AG08396 (cell line): Measurements from ENCODE around the gene TRANK1.
A peak's percentile ranks its signal among the peaks of the same experiment; 100 is the strongest.

Source experiments
- DNase-seq: peaks from one replicate; pipeline ENCODE4 v3.0.0; 2012; ENCODE audit warnings: low spot score, mixed read lengths

TRANK1 gene

DNA sequence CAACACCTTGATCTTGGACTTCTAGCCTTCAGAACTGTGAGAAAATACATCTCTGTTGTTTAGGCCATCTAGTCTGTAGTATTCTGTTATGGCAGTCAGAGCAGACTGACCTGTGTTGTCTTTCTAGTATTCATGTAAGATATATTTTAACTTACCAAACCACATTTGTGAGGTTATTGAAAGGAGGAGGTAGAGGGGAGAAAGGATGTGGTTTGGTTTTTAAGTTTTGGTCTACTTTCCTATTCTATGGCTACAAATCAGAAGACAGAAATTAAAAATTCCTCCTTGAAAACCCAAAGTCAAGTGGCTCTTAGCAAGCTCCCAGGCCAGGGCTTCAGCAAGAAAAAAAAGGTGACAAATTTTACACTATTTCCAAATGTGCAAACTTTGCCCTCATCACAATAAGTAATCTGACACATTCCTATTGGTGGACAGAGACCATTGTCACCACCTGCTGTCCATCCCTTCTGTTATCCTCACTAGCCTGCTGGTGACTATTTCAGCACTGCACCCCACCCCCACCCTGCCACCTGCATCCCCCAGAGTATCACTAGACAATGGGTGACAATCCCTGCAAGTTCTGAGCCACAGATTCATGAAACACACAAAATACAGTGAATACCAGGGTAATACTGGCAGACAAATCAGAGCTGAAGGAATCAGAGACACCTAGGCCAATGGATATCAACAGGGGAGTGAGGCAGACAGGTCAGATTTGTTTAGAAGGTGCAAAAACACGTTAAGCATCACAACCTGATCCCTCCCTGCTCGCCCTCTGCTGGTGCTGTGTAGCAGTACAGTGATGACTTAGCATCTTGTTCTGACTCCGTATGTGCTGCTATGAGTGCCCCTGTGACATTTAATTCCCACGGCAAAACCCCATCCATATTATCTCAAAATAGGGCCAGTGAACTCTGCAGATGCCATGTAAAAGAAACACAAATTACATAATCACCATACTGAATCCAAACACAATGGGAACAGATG lies 101.5 kb downstream of the TRANK1 start:
- DNase-seq: peak; percentile 15

DNA sequence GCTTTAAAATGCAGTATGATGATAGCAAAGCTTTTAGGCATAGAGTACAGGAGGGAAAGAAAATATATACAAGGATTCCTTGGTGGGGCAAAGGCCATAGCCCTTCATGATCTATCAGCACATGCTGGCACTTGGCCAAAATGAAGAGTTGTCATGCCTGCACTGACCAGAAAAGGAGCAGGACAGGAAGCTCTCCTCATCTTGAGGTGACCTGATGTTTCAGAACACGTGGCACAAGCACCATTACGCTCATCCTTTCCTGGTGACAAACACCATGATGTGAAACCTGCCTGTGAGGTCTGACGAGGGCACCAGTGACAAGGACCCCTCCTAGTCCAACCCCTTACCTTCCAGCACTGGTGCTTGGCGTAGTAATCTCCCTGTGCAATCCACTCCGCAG lies 102.6 kb downstream of the TRANK1 start:
- DNase-seq: no peak

GRCh38 chr3:36840453-36840921 lies 104.4 kb downstream of the TRANK1 start:
- DNase-seq: no peak

DNA sequence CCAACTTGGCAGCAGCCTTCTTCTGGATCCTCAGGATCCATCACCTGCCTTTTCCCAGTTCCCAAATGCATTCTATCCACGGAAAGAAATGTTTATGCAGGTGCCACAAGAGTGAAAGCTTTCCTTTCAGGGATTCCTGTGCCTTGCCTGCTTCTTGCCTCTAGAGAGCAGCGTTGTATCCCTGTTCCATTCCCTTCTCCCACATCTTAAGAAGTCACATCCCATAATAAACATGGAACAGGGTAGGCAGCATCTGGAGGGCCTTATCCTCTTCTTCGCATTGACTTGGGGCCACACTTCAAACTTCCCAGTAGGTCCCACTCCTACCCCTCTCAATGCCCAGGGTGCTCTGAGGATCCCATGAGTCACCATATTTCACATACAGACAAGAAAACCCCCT lies 107.8 kb downstream of the TRANK1 start:
- DNase-seq: no peak

DNA sequence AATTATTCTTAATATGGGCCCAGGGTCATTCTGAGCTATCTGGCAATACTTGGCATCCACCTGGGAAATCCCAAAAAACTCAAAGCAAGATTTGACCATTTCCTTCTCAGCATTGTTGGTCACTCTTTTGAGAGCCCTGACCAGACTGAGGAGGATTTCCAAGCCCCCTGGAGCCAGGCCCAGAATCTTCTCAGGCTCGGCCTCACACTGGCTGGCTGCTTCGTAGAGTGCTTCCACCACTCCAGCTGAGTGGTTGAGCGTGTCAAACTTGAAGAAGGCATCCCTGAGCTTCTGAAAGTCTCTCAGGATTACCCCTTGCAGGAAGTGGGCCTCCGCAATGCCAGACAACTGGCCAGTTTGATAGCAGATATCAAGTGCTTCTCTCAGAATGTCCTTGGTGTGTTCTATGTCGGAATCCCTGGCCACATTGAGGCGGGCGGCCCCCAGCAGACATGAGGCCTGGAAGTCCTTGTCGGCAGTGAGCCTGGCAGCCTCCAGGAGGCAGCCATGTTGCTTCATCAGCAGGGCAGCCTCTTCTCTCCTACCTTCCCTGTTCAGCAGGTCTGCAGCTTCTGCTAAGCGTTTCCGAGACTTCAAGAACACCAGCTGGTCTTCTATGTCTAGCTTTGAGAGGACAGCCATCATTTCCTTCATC lies 111.6 kb downstream of the TRANK1 start:
- no peak for DNase-seq

GRCh38 chr3:36832406-36832805 lies 112.4 kb downstream of the TRANK1 start:
- peak; percentile 12 for DNase-seq

GRCh38 chr3:36827133-36827532 lies 117.7 kb downstream of the TRANK1 start:
- DNase-seq: peak; percentile 13

- DNase-seq: no peak
Observed at GRCh38 chr3:36826240-36826639, 118.6 kb downstream of the TRANK1 start.

DNA sequence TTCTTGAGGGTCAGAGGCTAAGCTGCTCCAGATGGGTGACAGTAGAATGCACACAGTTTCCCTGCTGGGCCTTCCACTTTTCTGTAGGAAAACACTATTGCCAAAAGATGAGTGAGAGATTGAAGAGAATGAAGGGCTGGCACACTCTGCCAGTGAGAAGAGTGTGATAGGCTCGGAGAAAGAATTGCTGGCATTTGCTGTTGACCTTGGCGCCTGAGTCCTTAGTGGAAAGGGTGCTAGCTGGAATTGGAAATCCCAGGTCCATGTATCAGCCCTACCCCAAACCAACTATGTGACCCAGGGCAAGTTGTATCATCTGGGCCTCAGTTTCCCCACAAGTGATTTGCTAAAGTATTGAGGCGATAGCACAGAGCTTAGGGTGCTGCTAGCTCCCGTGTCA lies 120.4 kb downstream of the TRANK1 start:
- no peak for DNase-seq

- no peak for DNase-seq
Observed at GRCh38 chr3:36823806-36824205, 121.0 kb downstream of the TRANK1 start.

DNA sequence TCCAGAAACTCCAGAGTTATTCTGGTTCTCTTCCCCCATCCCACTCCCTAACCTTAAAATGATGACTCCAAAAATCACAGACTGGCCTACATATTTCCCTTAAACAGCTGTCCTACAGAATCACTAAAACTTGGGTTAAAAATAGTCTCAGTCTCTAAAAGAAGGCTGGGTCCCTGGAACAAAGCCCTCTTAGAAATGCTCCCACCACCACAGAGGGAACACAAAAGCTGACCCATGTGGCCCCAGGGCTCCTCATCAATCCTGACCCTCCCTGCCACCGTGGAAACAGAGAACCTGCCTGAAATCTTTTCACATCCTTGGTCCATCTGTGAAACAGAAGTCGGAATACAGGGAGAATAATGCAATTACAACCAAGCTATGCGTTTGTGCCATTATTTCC lies 124.8 kb downstream of the TRANK1 start:
- no peak for DNase-seq

GRCh38 chr3:36817806-36818533 lies 126.9 kb downstream of the TRANK1 start:
- no peak for DNase-seq

- DNase-seq: no peak
Observed at GRCh38 chr3:36815375-36815774, 129.5 kb downstream of the TRANK1 start.

GRCh38 chr3:36814776-36815175 lies 130.1 kb downstream of the TRANK1 start:
- no peak for DNase-seq

DNA sequence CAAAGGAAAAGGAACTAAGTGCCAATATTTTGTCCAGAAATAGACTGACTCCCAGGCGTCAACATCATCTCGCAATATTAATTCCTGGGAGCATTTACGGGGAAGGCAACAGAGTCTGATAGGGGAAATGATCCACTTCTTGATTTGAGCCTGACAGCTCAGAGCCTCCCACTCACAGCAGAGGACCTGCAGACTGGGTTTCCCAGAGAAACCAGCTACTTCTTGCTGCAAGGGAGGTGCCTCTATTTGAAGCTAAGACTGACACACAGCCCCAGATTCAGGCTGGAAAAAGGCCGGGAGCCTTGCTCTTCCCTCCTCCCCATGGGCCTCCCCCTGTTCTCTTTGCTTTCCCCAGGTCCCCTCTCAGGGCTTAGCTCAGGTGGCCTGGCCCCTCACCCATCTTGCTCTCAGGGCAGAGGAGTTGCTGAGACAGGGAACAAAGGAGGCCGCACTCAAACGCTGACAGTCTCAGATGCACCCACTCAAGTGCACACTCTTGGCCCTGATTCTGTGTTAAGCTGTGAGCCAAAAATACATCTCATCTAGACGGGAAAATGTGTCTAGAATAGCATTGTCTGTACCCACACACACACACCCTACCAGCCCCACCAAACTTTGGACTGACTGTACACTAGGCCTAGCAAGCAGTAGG lies 130.7 kb downstream of the TRANK1 start:
- no peak for DNase-seq

DNA sequence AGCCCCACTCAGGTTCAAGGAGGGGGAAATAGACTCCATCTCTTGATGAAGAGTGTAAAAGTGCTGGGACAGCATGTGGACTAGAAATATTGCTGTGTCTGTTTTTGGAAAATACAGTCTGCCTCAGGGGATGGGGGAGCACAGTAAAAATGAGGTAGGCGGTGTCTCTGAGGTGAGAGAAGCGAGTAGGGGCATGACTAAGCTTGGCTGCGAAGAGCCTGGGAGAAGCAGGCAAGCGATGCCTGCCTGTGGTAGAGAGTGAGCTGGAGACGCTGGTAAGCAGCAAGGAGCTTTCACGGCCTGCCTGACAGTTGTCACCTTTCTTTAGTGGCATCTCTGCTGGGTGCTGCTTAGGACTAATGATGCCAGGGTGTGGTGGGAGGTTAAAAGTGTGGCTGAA lies 131.5 kb downstream of the TRANK1 start:
- no peak for DNase-seq

DNA sequence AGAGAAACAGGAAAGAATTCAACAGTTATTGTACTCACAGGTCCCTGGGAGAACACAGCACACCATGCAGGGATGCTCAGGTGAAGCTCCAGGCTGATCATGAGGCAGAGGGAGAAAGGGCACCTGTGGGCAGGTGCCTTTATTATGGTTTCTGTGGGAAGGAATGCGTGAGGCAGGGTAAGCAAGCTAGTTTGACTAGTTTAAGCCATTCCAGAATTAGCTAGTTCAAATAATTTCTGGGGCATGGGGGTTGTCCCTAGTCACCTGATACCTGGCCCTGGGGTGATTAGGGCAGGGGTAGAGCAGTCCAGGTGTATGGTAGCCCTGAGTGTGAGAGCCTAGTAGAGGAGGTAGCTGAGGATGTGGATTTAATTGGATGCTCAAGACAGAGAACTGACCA lies 132.6 kb downstream of the TRANK1 start:
- DNase-seq: no peak

DNA sequence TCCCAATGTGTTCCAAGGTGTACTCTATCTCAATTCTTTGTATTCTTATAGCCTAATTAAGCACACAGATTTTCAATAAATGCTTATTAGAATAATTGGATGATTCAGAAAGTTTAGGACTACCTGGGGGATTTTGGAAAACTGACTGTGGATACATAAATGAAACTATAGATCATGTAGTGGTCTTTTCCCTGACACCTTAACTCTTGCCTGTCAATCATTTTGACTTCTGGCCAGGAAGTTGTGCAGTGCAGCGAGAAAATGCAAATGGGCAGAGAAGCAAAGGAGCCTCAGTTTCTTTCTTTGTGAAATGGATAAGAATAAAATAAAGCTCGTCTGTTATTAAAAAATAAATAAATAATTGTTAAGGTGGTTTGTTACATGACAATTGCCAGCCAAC lies 133.1 kb downstream of the TRANK1 start:
- no peak for DNase-seq

DNA sequence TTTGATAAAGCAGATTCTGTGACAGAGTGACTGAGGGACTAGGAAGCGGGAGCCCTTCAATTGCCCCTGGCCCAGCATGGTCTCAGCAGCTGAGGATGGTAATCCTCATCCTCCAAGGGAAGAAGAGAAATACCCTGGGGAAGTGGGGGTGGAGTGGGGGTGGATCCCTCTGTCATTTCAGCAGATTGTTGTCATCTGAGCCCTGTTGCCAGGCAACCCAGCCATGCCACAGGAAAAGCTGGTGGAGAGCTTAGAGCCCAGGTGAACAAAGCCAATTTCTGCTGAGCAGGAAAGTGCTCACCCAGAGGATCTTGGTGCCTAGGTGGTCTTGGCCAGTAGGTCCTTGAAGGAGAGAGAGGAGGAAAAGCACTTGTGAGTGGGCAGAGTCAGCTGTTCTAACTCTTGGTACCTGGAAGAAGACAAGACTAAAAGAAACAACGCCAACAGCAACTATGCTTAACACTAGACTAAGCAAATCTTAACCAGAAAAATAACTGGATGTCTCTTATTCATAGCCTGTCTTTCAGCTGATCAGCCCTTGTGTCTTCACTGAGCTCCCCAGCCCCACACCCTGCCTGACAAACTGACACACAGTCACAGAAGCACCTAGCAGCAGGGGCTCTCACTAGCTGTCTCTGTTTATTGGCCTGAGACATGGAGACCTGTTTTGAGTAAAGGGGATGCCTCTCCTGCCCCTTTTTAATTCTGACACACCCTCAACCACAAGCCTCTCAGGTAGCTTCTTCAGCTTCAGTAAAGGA lies 140.4 kb downstream of the TRANK1 start:
- no peak for DNase-seq

GRCh38 chr3:36803091-36803791 lies 141.6 kb downstream of the TRANK1 start:
- no peak for DNase-seq
